Fibroblast of upper back skin (primary cell): ENCODE results near the gene MCM5.
"Not testable (repeated sequence)": the region's sequence is repeated elsewhere in the genome, so short reads cannot be mapped to it uniquely, and the experiment has no call there.

Experiments
- DNase-seq: peaks from one replicate; pipeline ENCODE4 v3.0.0-alpha.2; 2013

MCM5 gene

GRCh38 chr22:35434061-35434710 is 34.2 kb downstream of the MCM5 start:
- peak; percentile 14 for DNase-seq

GRCh38 chr22:35435201-35435740 is 35.3 kb downstream of the MCM5 start:
- no peak for DNase-seq

- DNase-seq: no peak
These were observed 36.5 kb downstream of the MCM5 start for GRCh38 chr22:35436421-35436820.

- DNase-seq: no peak
These were observed 37.1 kb downstream of the MCM5 start for GRCh38 chr22:35437049-35437448.

- not testable (repeated sequence) for DNase-seq
These were observed 38.9 kb downstream of the MCM5 start for GRCh38 chr22:35438673-35439364.

- no peak for DNase-seq
These were observed 39.4 kb downstream of the MCM5 start for GRCh38 chr22:35439365-35439717.

GRCh38 chr22:35440129-35440528 is 40.2 kb downstream of the MCM5 start:
- DNase-seq: no peak

- no peak for DNase-seq
These were observed 41.7 kb downstream of the MCM5 start for GRCh38 chr22:35441489-35442100.

- no peak for DNase-seq
These were observed 42.5 kb downstream of the MCM5 start for GRCh38 chr22:35442471-35442870.

- no peak for DNase-seq
These were observed 43.4 kb downstream of the MCM5 start for GRCh38 chr22:35443338-35443737.

GRCh38 chr22:35443790-35444684 is 44.1 kb downstream of the MCM5 start:
- DNase-seq: no peak

GRCh38 chr22:35444685-35445399 is 44.9 kb downstream of the MCM5 start:
- DNase-seq: no peak

GRCh38 chr22:35445933-35446332 is 46.0 kb downstream of the MCM5 start:
- peak; percentile 13 for DNase-seq

- peak; percentile 78 for DNase-seq
These were observed 46.4 kb downstream of the MCM5 start for GRCh38 chr22:35446365-35446764.

- DNase-seq: no peak
These were observed 48.6 kb downstream of the MCM5 start for GRCh38 chr22:35448523-35448922.

GRCh38 chr22:35449829-35450689 is 50.1 kb downstream of the MCM5 start:
- no peak for DNase-seq

GRCh38 chr22:35450824-35451569 is 51.1 kb downstream of the MCM5 start:
- DNase-seq: no peak

- DNase-seq: no peak
These were observed 51.7 kb downstream of the MCM5 start for GRCh38 chr22:35451592-35451991.

- no peak for DNase-seq
These were observed 52.4 kb downstream of the MCM5 start for GRCh38 chr22:35452351-35452781.
